ENCODE data around the gene ASTL. TPM values are rescaled to one million over a fixed set of nuclear protein-coding genes. Genes with fewer than 3 reads are reported as not detected.

The ASTL gene
- total RNA-seq, 1 experiment from 2014 or later, result not detected

GRCh38 chr2:96082211-96083063, 55.9 kb downstream of the ASTL start:
- Histone ChIP-seq H3K4me2 (ENCODE audit: low read length) (no peak overlapping the region), H3K9me3 (ENCODE audit: low read length) (no peaks in the 10 kb centered on the region), H3K4me1 (ENCODE audit: insufficient read depth, low read length) (no peaks in the 10 kb centered on the region), H2AFZ (ENCODE audit: low read length) (no peak overlapping the region), H3K4me3 (ENCODE audit: low read length) (no peak overlapping the region), H3K9me2 (replicated peaks; ENCODE audit: low read length) (no peaks in the 10 kb centered on the region), H3K9ac (ENCODE audit: low read length) (no peak overlapping the region), H3K27me3 (ENCODE audit: low read length) (peaks cover 9% of the 10 kb centered on the region; the same call in 1 of the 2 replicates), H3K79me2 (ENCODE audit: low read length) (no peaks in the 10 kb centered on the region), H3K27ac (ENCODE audit: low read length) (no peak overlapping the region), H4K20me1 (ENCODE audit: low read length) (no peaks in the 10 kb centered on the region), H3F3A (ENCODE audit: low read length, unreplicated experiment) (no peaks in the 10 kb centered on the region), H3K36me3 (ENCODE audit: low read depth, low read length) (no peaks in the 10 kb centered on the region)
- no TSS peak for BruUV-seq (replicated peaks)
- DNase-seq (no peak), ATAC-seq (no peak)
- ChIA-PET POLR2A (ENCODE audit: unreplicated experiment) (no interaction called here), CTCF (no interaction called here)
- intact Hi-C loops (cut with micrococcal nuclease), result no loop called here
- TF ChIP-seq CTCF (conservative IDR thresholded peaks at IDR 0.05; ENCODE audit: low read depth, low read length), result no peak
- no peak for TF ChIP-seq EZH2phosphoT487 (IDR thresholded peaks at IDR 0.05; ENCODE audit: borderline replicate concordance, low read length)
- no peak for TF ChIP-seq EZH2 (IDR thresholded peaks at IDR 0.05; ENCODE audit: low read length, unreplicated experiment)

- CTCF ChIA-PET, result no interaction called here
- no peak overlapping the region for H3K9ac ChIP-seq (ENCODE audit: low read length)
- intact Hi-C loops (cut with micrococcal nuclease), result no loop called here
- no peaks in the 10 kb centered on the region for H3K36me3 ChIP-seq (ENCODE audit: low read depth, low read length)
- no peaks in the 10 kb centered on the region for H4K20me1 ChIP-seq (ENCODE audit: low read length)
- TF ChIP-seq EZH2 (IDR thresholded peaks at IDR 0.05; ENCODE audit: low read length, unreplicated experiment) (no peak), CTCF (conservative IDR thresholded peaks at IDR 0.05; ENCODE audit: low read depth, low read length) (no peak), EZH2phosphoT487 (IDR thresholded peaks at IDR 0.05; ENCODE audit: borderline replicate concordance, low read length) (no peak)
- H2AFZ ChIP-seq (ENCODE audit: low read length), result no peak overlapping the region
- no peaks in the 10 kb centered on the region for H3F3A ChIP-seq (ENCODE audit: low read length, unreplicated experiment)
- ATAC-seq, result no peak
- H3K79me2 ChIP-seq (ENCODE audit: low read length), result no peaks in the 10 kb centered on the region
- no peak overlapping the region for H3K27ac ChIP-seq (ENCODE audit: low read length)
- H3K4me1 ChIP-seq (ENCODE audit: insufficient read depth, low read length), result no peaks in the 10 kb centered on the region
- BruUV-seq (replicated peaks), result no TSS peak
- peaks cover 9% of the 10 kb centered on the region; the same call in 1 of the 2 replicates for H3K27me3 ChIP-seq (ENCODE audit: low read length)
- H3K4me3 ChIP-seq (ENCODE audit: low read length), result no peak overlapping the region
- no peak for DNase-seq
- no peaks in the 10 kb centered on the region for H3K9me2 ChIP-seq (replicated peaks; ENCODE audit: low read length)
- POLR2A ChIA-PET (ENCODE audit: unreplicated experiment), result no interaction called here
- no peaks in the 10 kb centered on the region for H3K9me3 ChIP-seq (ENCODE audit: low read length)
- H3K4me2 ChIP-seq (ENCODE audit: low read length), result no peak overlapping the region
Measured at GRCh38 chr2:96081042-96081441, 57.3 kb downstream of the ASTL start.

GRCh38 chr2:96075199-96075771, 63.0 kb downstream of the ASTL start:
- no peaks in the 10 kb centered on the region for H3K9me2 ChIP-seq (replicated peaks; ENCODE audit: low read length)

More at GRCh38 chr2:96075199-96075771, 63.0 kb downstream of the ASTL start:
- intact Hi-C loops (cut with micrococcal nuclease), result no loop called here
- Histone ChIP-seq H3K9ac (ENCODE audit: low read length) (no peak overlapping the region), H2AFZ (ENCODE audit: low read length) (no peak overlapping the region), H3K36me3 (ENCODE audit: low read depth, low read length) (no peaks in the 10 kb centered on the region), H3K4me2 (ENCODE audit: low read length) (no peak overlapping the region), H4K20me1 (ENCODE audit: low read length) (no peaks in the 10 kb centered on the region), H3K9me3 (ENCODE audit: low read length) (no peaks in the 10 kb centered on the region), H3F3A (ENCODE audit: low read length, unreplicated experiment) (no peaks in the 10 kb centered on the region), H3K4me3 (ENCODE audit: low read length) (no peak overlapping the region), H3K27me3 (ENCODE audit: low read length) (peaks cover 9% of the 10 kb centered on the region; the same call in 1 of the 2 replicates), H3K79me2 (ENCODE audit: low read length) (no peaks in the 10 kb centered on the region), H3K27ac (ENCODE audit: low read length) (no peak overlapping the region), H3K4me1 (ENCODE audit: insufficient read depth, low read length) (no peaks in the 10 kb centered on the region)
- TF ChIP-seq CTCF (conservative IDR thresholded peaks at IDR 0.05; ENCODE audit: low read depth, low read length), result no peak
- TF ChIP-seq EZH2phosphoT487 (IDR thresholded peaks at IDR 0.05; ENCODE audit: borderline replicate concordance, low read length), result no peak
- no peak for TF ChIP-seq EZH2 (IDR thresholded peaks at IDR 0.05; ENCODE audit: low read length, unreplicated experiment)
- CTCF ChIA-PET, result interaction anchor here (0.6 kb wide), 1 partner anchor 37 kb away, joined by 3 read pairs; no protein-coding TSS in a partner anchor
- ATAC-seq (no peak), DNase-seq (no peak)
- BruUV-seq (replicated peaks), result no TSS peak
- POLR2A ChIA-PET (ENCODE audit: unreplicated experiment), result no interaction called here

All from PC-3 (cell line).